HL-60 (cell line): ENCODE measurements around the gene TMEM217.

Experiments
- CTCF ChIP-seq: IDR thresholded peaks from one replicate; pipeline ENCODE4 v1.5.1; 2011; ENCODE audit warnings: low read length, control low read depth, inconsistent platforms; ENCODE audit not compliant: insufficient read depth
- GABPA ChIP-seq: IDR thresholded peaks from 2 replicates; pipeline ENCODE4 v1.6.1; 2012; ENCODE audit warnings: low read depth
- POLR2AphosphoS5 ChIP-seq: IDR thresholded peaks from 2 replicates; pipeline ENCODE4 v1.6.1; 2012; ENCODE audit warnings: low read depth
- REST ChIP-seq: IDR thresholded peaks from 2 replicates; pipeline ENCODE4 v1.6.1; 2012; ENCODE audit warnings: low read depth; ENCODE audit not compliant: insufficient replicate concordance
- SPI1 ChIP-seq: IDR thresholded peaks from 2 replicates; pipeline ENCODE4 v1.6.1; 2012; ENCODE audit warnings: low read depth, mild to moderate bottlenecking, borderline replicate concordance

GRCh38 chr6:37262446-37263026 is 4.6 kb upstream of the TMEM217 start:
- TF ChIP-seq CTCF: no peak
- TF ChIP-seq GABPA: no peak
- no peak for TF ChIP-seq POLR2AphosphoS5
- no peak for TF ChIP-seq REST
- TF ChIP-seq SPI1: no peak
